ENCODE measurements around the gene KCNIP4.

The KCNIP4 gene

GRCh38 chr4:21628116-21628670 lies 320.4 kb downstream of the KCNIP4 start:
- H3K36me3 Mint-ChIP-seq (ENCODE audit: low read depth) = no peaks in the 10 kb centered on the region
- H3K27ac Mint-ChIP-seq = no peak overlapping the region
- no peaks in the 10 kb centered on the region for H3K9me3 Mint-ChIP-seq
- no peaks in the 10 kb centered on the region for H3K27me3 Mint-ChIP-seq (ENCODE audit: low read depth, poor library complexity)
- no peaks in the 10 kb centered on the region for H3K4me1 Mint-ChIP-seq
- no peak overlapping the region for H3K4me3 Mint-ChIP-seq
- no peak for TF ChIP-seq CTCF (IDR thresholded peaks at IDR 0.05)
- DNase-seq = no peak

- no peaks in the 10 kb centered on the region for H3K9me3 Mint-ChIP-seq
- TF ChIP-seq CTCF (IDR thresholded peaks at IDR 0.05) = no peak
- H3K36me3 Mint-ChIP-seq (ENCODE audit: low read depth) = no peaks in the 10 kb centered on the region
- no peaks in the 10 kb centered on the region for H3K27me3 Mint-ChIP-seq (ENCODE audit: low read depth, poor library complexity)
- no peak overlapping the region for H3K27ac Mint-ChIP-seq
- H3K4me1 Mint-ChIP-seq = no peaks in the 10 kb centered on the region
- no peak overlapping the region for H3K4me3 Mint-ChIP-seq
- DNase-seq = no peak
Measured at GRCh38 chr4:21625447-21625846, 323.1 kb downstream of the KCNIP4 start.

- Mint-ChIP-seq H3K27ac (no peak overlapping the region), H3K9me3 (no peaks in the 10 kb centered on the region), H3K4me1 (no peaks in the 10 kb centered on the region), H3K4me3 (no peak overlapping the region), H3K36me3 (ENCODE audit: low read depth) (no peaks in the 10 kb centered on the region), H3K27me3 (ENCODE audit: low read depth, poor library complexity) (peaks cover 2% of the 10 kb centered on the region)
- DNase-seq = no peak
- no peak for TF ChIP-seq CTCF (IDR thresholded peaks at IDR 0.05)
Measured at GRCh38 chr4:21605006-21605405, 343.6 kb downstream of the KCNIP4 start.

- no peaks in the 10 kb centered on the region for H3K9me3 Mint-ChIP-seq
- peaks cover under 1% of the 10 kb centered on the region for H3K27me3 Mint-ChIP-seq (ENCODE audit: low read depth, poor library complexity)
- H3K36me3 Mint-ChIP-seq (ENCODE audit: low read depth) = no peaks in the 10 kb centered on the region
- no peak for DNase-seq
- peaks cover 5% of the 10 kb centered on the region for H3K4me1 Mint-ChIP-seq
- TF ChIP-seq CTCF (IDR thresholded peaks at IDR 0.05) = no peak
- no peak overlapping the region for H3K27ac Mint-ChIP-seq
- H3K4me3 Mint-ChIP-seq = no peak overlapping the region
Measured at GRCh38 chr4:21596521-21596920, 352.1 kb downstream of the KCNIP4 start.

GRCh38 chr4:21593671-21594001 lies 354.9 kb downstream of the KCNIP4 start:
- no peak overlapping the region for H3K27ac Mint-ChIP-seq

More at GRCh38 chr4:21593671-21594001, 354.9 kb downstream of the KCNIP4 start:
- H3K36me3 Mint-ChIP-seq (ENCODE audit: low read depth) = no peaks in the 10 kb centered on the region
- TF ChIP-seq CTCF (IDR thresholded peaks at IDR 0.05) = no peak
- no peaks in the 10 kb centered on the region for H3K9me3 Mint-ChIP-seq
- peaks cover 4% of the 10 kb centered on the region for H3K27me3 Mint-ChIP-seq (ENCODE audit: low read depth, poor library complexity)
- no peak for DNase-seq
- no peak overlapping the region for H3K4me3 Mint-ChIP-seq
- peaks cover 5% of the 10 kb centered on the region for H3K4me1 Mint-ChIP-seq

Data from nephron progenitor cell (in vitro differentiated cells).